ENCODE results near the gene NXPE4. TPM values are rescaled to one million over a fixed set of nuclear protein-coding genes. Genes with fewer than 3 reads are reported as not detected.
"Not testable (repeated sequence)": the region's sequence is repeated elsewhere in the genome, so short reads cannot be mapped to it uniquely, and the experiment has no call there.

NXPE4 gene
- total RNA-seq, 3 donors from 2014 or later (not counting 1 experiment from before 2014, with no cell fraction given), result not detected

DNA sequence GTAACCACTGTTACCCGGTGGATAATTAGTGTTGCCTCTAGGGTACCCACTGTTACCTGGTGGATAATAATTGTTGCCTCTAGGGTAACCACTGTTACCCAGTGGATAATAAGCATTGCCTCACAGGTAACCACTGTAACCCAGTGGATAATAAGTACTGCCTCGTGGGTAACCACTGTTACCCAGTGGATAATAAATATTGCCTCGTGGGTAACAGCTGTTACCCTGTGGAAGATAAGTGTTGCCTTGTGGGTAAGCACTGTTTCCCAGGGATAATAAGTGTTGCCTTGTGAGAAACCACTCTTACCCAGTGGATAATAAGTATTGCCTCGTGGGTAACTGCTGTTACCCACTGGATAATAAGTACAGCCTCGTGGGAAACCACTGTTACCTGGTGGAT lies 9.3 kb upstream of the NXPE4 start:
- Mint-ChIP-seq H3K27ac (no peak overlapping the region), H3K4me1 (no peaks in the 10 kb centered on the region), H3K9me3 (no peaks in the 10 kb centered on the region), H3K4me3 (no peak overlapping the region), H3K27me3 (ENCODE audit: low read depth in 2 of 2) (no peaks in the 10 kb centered on the region), H3K36me3 (no peaks in the 10 kb centered on the region)
- Histone ChIP-seq H3K27me3 (ENCODE audit: control insufficient read depth, insufficient read depth, low read length) (no peaks in the 10 kb centered on the region), H3K4me1 (ENCODE audit: control insufficient read depth, insufficient read depth, low read length) (no peaks in the 10 kb centered on the region), H3K36me3 (ENCODE audit: control insufficient read depth, insufficient read depth, low read length) (no peaks in the 10 kb centered on the region), H3K9me3 (ENCODE audit: control insufficient read depth, insufficient read depth, low read length) (peaks cover 5% of the 10 kb centered on the region), H3K4me3 (ENCODE audit: low read length) (no peak overlapping the region), H3K27ac (ENCODE audit: low read length) (no peak overlapping the region)
- ATAC-seq (no peak), DNase-seq (no peak)
- TF ChIP-seq, protein P1, sequence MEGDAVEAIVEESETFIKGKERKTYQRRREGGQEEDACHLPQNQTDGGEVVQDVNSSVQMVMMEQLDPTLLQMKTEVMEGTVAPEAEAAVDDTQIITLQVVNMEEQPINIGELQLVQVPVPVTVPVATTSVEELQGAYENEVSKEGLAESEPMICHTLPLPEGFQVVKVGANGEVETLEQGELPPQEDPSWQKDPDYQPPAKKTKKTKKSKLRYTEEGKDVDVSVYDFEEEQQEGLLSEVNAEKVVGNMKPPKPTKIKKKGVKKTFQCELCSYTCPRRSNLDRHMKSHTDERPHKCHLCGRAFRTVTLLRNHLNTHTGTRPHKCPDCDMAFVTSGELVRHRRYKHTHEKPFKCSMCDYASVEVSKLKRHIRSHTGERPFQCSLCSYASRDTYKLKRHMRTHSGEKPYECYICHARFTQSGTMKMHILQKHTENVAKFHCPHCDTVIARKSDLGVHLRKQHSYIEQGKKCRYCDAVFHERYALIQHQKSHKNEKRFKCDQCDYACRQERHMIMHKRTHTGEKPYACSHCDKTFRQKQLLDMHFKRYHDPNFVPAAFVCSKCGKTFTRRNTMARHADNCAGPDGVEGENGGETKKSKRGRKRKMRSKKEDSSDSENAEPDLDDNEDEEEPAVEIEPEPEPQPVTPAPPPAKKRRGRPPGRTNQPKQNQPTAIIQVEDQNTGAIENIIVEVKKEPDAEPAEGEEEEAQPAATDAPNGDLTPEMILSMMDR (IDR thresholded peaks at IDR 0.05), result no peak
- intact Hi-C loops (cut with micrococcal nuclease), result no loop called here
- 79% methylated on average over 5 of the region's 5 CpGs for WGBS (ENCODE audit: insufficient coverage)

DNA sequence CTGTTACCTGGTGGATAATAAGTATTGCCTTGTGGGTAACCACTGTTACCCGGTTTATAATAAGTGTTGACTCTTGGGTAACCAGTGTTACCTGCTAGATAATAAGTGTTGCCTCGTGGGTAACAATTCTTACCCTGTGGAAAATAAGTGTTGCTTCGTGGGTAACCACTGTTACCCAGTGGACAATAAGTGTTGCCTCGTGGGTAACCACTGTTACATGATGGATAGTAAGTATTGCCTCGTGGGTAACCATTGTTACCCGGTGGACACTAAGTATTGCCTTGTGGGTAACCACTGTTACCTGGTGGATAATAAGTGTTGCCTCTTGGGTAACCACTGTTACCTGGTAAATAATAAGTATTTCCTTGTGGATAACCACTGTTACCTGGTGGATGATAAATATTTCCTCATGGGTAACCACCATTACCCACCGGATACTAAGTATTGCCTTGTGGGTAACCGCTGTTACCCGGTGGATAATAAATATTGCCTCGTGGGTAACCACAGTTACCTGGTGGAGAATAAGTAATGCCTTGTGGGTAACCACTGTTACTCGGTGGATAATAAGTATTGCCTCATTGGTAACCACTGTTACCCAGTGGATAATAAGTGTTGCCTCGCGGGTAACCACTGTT lies 8.7 kb upstream of the NXPE4 start:
- H3K36me3 Mint-ChIP-seq, result no peaks in the 10 kb centered on the region
- H3K4me1 Mint-ChIP-seq, result no peaks in the 10 kb centered on the region
- Histone ChIP-seq H3K9me3 (ENCODE audit: control insufficient read depth, insufficient read depth, low read length) (peaks cover 5% of the 10 kb centered on the region), H3K36me3 (ENCODE audit: control insufficient read depth, insufficient read depth, low read length) (no peaks in the 10 kb centered on the region), H3K27me3 (ENCODE audit: control insufficient read depth, insufficient read depth, low read length) (no peaks in the 10 kb centered on the region), H3K4me3 (ENCODE audit: low read length) (no peak overlapping the region), H3K4me1 (ENCODE audit: control insufficient read depth, insufficient read depth, low read length) (no peaks in the 10 kb centered on the region), H3K27ac (ENCODE audit: low read length) (no peak overlapping the region)
- no peaks in the 10 kb centered on the region for H3K9me3 Mint-ChIP-seq
- no peak overlapping the region for H3K27ac Mint-ChIP-seq
- ATAC-seq, result no peak
- H3K4me3 Mint-ChIP-seq, result no peak overlapping the region
- TF ChIP-seq, protein P1 (IDR thresholded peaks at IDR 0.05), result no peak
- no peaks in the 10 kb centered on the region for H3K27me3 Mint-ChIP-seq (ENCODE audit: low read depth in 2 of 2)
- no peak for DNase-seq
- WGBS (ENCODE audit: insufficient coverage), result 77% methylated on average over 13 of the region's 13 CpGs
- intact Hi-C loops (cut with micrococcal nuclease), result no loop called here

DNA sequence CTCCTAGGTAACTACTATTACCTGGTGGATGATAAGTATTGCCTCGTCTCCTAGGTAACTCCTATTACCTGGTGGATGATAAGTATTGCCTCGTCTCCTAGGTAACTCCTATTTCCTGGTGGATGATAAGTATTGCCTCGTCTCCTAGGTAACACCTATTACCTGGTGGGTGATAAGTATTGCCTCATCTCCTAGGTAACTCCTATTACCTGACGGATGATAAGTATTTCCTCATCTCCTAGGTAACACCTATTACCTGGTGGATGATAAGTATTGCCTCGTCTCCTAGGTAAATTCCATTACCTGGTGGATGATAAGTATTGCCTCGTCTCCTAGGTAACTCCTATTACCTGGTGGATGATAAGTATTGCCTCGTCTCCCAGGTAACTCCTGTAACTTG lies 7.6 kb upstream of the NXPE4 start:
- H3K36me3 ChIP-seq (ENCODE audit: control insufficient read depth, insufficient read depth, low read length); H3K9me3 ChIP-seq (ENCODE audit: control insufficient read depth, insufficient read depth, low read length); H3K4me3 ChIP-seq (ENCODE audit: low read length); H3K36me3 Mint-ChIP-seq; H3K9me3 Mint-ChIP-seq; H3K4me1 Mint-ChIP-seq; H3K27ac ChIP-seq (ENCODE audit: low read length); H3K27me3 Mint-ChIP-seq (ENCODE audit: low read depth in 2 of 2); ATAC-seq; H3K4me1 ChIP-seq (ENCODE audit: control insufficient read depth, insufficient read depth, low read length); intact Hi-C loops (cut with micrococcal nuclease); DNase-seq; H3K27ac Mint-ChIP-seq; H3K27me3 ChIP-seq (ENCODE audit: control insufficient read depth, insufficient read depth, low read length); H3K4me3 Mint-ChIP-seq: not testable (repeated sequence)
- 93% methylated on average over 5 of the region's 7 CpGs for WGBS (ENCODE audit: insufficient coverage)

DNA sequence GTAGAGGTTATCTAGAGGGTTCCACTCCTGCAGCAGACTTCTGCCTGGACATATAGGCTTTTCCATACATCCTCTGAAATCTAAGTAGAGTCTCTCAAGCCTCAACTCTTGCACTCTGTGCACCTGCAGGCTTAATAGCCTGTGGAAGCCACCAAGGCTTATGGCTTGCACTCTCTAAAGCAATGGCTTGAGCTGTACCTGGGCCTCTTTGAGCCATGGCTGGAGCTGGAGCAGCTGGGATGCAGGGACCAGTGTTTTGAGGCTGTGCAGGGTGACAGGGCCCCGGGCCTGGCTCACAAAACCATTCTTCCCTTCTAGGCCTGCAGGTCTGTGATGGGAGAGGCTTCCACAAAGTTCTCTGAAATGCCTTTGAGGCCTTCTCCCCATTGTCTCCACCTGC lies 2.9 kb upstream of the NXPE4 start:
- peaks cover 0 to 5% of the 10 kb centered on the region in 2 donors for H3K27me3 Mint-ChIP-seq (ENCODE audit: low read depth in 2 of 2)
- no peak overlapping the region for H3K4me3 Mint-ChIP-seq
- TF ChIP-seq, protein P1 (IDR thresholded peaks at IDR 0.05), result no peak
- Histone ChIP-seq H3K4me3 (ENCODE audit: low read length) (no peak overlapping the region), H3K36me3 (ENCODE audit: control insufficient read depth, insufficient read depth, low read length) (no peaks in the 10 kb centered on the region), H3K9me3 (ENCODE audit: control insufficient read depth, insufficient read depth, low read length) (no peaks in the 10 kb centered on the region), H3K27ac (ENCODE audit: low read length) (no peak overlapping the region), H3K4me1 (ENCODE audit: control insufficient read depth, insufficient read depth, low read length) (no peaks in the 10 kb centered on the region), H3K27me3 (ENCODE audit: control insufficient read depth, insufficient read depth, low read length) (peaks cover 2% of the 10 kb centered on the region)
- ATAC-seq (no peak), DNase-seq (no peak)
- no peaks in the 10 kb centered on the region for H3K36me3 Mint-ChIP-seq
- intact Hi-C loops (cut with micrococcal nuclease), result no loop called here
- no peak overlapping the region for H3K27ac Mint-ChIP-seq
- 58% methylated on average over 1 of the region's 1 CpG for WGBS (ENCODE audit: insufficient coverage)
- no peaks in the 10 kb centered on the region for H3K9me3 Mint-ChIP-seq
- no peaks in the 10 kb centered on the region for H3K4me1 Mint-ChIP-seq

Data from natural killer cell (primary cell).